ENCODE results near the gene PTMA.

PTMA gene

DNA sequence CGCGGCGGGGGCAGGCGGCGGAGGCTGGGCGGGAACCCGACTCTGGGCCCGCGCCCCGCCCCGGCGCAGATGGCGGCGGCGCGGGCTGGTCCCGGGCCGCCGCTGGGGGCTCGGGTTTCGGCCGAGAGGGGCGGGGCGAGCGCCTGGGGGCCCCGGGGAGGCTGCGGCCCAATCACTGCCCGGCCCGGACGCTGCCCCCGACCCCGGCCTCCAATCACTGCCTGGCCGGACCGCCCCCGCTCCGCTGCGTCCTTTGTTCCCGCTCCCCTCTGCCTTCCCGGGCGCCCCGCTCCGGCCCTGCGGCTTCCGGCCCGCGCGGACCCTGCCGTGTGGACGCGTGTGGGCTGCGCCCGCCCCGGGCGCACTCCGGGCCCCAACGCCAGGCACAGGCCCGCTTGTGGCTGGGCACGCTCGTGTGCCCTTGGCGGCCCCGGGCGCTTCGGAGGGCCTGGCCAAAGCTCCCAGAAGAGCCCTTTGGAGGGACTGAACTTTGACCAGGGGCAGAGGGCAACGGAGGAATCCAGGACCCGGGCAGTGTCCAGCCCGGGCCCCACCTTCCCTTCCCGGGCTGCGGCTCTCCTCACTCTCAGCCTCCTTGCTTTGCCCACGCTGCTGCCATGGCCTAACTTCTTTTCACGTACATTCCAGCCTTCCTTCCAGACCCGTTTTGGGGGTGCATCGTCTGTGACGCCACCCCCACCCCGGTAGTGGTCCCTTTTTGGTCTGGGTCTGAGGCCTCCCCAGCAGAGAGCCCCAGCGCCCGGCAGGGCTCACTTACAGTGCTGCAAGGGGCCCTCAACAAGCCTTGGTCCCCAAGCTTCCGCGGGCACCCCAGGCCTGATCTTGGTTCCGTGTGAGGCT, 27.1 kb upstream of the PTMA start:
- peak overlapping the region; percentile 54 for H3K4me3 ChIP-seq (ENCODE audit: low read depth, low read length, poor library complexity, severe bottlenecking)

DNA sequence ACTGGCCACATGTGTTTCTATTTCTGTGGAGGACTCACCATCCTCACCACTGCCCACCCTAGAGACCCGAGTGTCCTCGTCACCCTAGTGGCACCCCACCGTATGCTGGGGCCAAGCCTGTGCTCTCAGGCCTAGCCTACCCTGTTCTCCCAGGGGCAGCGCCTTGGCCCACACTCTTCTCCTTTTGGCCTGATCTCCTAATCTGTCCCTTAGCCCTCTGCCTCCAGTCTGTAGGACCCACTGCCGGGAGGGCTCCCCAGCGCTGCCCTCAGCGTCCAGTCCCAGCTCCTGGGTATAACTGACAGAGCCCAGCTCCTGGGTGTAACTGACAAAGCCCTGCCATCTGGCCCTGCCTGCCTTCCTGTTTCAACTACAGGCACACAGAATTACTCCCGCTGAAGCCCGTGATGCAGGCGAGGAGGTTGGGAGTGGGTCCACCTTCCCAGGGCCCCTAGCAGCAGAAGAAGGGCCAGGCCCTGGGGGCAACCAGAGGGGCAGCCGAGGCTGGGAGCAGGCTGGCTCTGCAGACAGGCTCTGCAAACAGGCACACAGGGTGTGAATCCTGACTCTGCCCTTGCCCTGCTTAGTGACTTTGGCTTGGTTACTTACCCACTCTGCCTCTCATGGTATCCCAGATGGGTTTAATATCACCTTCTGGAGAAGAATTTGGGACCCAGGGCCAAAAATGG, 25.6 kb upstream of the PTMA start:
- no peaks in the 10 kb centered on the region for H3K36me3 ChIP-seq (ENCODE audit: insufficient read depth, low read length)
- no peak overlapping the region for H2AFZ ChIP-seq (ENCODE audit: low read length)
- no peaks in the 10 kb centered on the region for H3K9me3 ChIP-seq (ENCODE audit: low read length)
- TF ChIP-seq, protein P1, sequence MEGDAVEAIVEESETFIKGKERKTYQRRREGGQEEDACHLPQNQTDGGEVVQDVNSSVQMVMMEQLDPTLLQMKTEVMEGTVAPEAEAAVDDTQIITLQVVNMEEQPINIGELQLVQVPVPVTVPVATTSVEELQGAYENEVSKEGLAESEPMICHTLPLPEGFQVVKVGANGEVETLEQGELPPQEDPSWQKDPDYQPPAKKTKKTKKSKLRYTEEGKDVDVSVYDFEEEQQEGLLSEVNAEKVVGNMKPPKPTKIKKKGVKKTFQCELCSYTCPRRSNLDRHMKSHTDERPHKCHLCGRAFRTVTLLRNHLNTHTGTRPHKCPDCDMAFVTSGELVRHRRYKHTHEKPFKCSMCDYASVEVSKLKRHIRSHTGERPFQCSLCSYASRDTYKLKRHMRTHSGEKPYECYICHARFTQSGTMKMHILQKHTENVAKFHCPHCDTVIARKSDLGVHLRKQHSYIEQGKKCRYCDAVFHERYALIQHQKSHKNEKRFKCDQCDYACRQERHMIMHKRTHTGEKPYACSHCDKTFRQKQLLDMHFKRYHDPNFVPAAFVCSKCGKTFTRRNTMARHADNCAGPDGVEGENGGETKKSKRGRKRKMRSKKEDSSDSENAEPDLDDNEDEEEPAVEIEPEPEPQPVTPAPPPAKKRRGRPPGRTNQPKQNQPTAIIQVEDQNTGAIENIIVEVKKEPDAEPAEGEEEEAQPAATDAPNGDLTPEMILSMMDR (IDR thresholded peaks at IDR 0.05; ENCODE audit: low read length) = no peak
- TF ChIP-seq EZH2 (IDR thresholded peaks at IDR 0.05; ENCODE audit: borderline replicate concordance, low read length) = no peak
- H4K20me1 ChIP-seq (ENCODE audit: insufficient read depth, low read length) = no peaks in the 10 kb centered on the region
- no peaks in the 10 kb centered on the region for H3K9me2 ChIP-seq (ENCODE audit: low read depth, low read length)
- peak overlapping the region; percentile 76 for H3K9ac ChIP-seq (ENCODE audit: low read length)
- peaks cover 4% of the 10 kb centered on the region; the same call in 1 of the 2 replicates for H3F3A ChIP-seq (ENCODE audit: insufficient read depth, low read length)
- H3K79me2 ChIP-seq (ENCODE audit: insufficient read depth, low read length) = no peaks in the 10 kb centered on the region
- peak overlapping the region; percentile 96 for H3K27ac ChIP-seq (ENCODE audit: low read depth, low read length, poor library complexity, severe bottlenecking)
- no peaks in the 10 kb centered on the region for H3K27me3 ChIP-seq (ENCODE audit: insufficient read depth, low read length)
- peaks cover 80% of the 10 kb centered on the region for H3K4me1 ChIP-seq (ENCODE audit: insufficient read depth, low read length, severe bottlenecking)
- H3K4me2 ChIP-seq (ENCODE audit: low read length) = peak overlapping the region; percentile 61
- H3K4me3 ChIP-seq (ENCODE audit: low read depth, low read length, poor library complexity, severe bottlenecking) = peak overlapping the region; percentile 54

More for the DNA sequence above, 27.1 kb upstream of the PTMA start:
- Histone ChIP-seq H3K9me2 (ENCODE audit: low read depth, low read length) (no peaks in the 10 kb centered on the region), H2AFZ (ENCODE audit: low read length) (no peak overlapping the region), H3K4me2 (ENCODE audit: low read length) (peak overlapping the region; percentile 73), H3K27ac (ENCODE audit: low read depth, low read length, poor library complexity, severe bottlenecking) (peak overlapping the region; percentile 96), H3K4me1 (ENCODE audit: insufficient read depth, low read length, severe bottlenecking) (peaks cover 69% of the 10 kb centered on the region), H3K9me3 (ENCODE audit: low read length) (no peaks in the 10 kb centered on the region), H3K79me2 (ENCODE audit: insufficient read depth, low read length) (no peaks in the 10 kb centered on the region), H3K27me3 (ENCODE audit: insufficient read depth, low read length) (no peaks in the 10 kb centered on the region), H4K20me1 (ENCODE audit: insufficient read depth, low read length) (no peaks in the 10 kb centered on the region), H3K36me3 (ENCODE audit: insufficient read depth, low read length) (no peaks in the 10 kb centered on the region), H3K9ac (ENCODE audit: low read length) (peak overlapping the region; percentile 78), H3F3A (ENCODE audit: insufficient read depth, low read length) (peaks cover 4% of the 10 kb centered on the region; the same call in 1 of the 2 replicates)
- TF ChIP-seq, protein P1 (IDR thresholded peaks at IDR 0.05; ENCODE audit: low read length) = no peak
- no peak for TF ChIP-seq EZH2 (IDR thresholded peaks at IDR 0.05; ENCODE audit: borderline replicate concordance, low read length)

DNA sequence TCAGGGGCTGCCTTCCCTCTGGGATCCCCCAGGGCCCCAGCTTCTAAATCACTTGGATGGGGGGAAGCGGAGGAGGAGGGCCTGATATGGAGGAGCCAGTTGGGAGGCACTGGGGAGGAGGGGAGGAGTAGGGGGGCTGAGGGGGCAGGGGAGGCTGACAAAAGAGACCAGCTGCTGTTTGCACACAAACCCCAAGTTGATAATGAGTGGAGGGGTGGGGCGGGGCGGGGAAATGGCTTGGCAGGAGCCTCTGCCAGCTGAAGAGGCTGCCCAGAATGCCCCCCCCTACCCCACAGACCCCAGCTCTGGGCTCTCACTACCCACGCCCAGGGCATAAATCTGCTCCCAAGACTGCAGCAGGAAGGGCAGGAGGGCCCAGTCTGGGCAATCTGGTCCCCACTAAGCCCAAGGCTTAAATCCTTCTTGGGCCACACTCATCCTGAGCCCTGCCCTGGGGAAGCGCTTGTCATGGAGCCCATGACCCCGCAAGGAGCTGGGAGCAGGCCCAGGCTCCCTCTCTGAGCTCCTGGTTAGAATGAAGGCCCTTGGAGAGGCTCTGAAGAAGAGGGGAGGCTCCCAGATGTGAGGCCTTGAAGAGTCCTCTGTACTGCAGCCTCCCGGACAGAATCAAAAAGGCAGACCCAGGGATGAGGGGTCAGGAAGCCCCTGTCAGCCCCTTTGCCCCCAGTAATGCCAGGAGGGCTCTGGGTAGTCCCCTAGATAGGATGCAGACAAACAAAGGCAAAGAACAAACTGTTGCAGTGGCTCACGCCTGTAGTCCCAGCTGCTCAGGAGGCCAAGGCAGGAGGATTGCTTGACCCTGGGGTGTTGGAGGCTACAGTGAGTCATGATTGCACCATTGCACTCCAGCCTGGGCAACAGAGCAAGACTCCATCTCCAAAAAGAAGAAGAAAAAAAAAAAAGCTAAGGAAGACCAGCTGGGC, 24.8 kb upstream of the PTMA start:
- H3K27ac ChIP-seq (ENCODE audit: low read depth, low read length, poor library complexity, severe bottlenecking) = peak overlapping the region; percentile 96
- no peaks in the 10 kb centered on the region for H3K27me3 ChIP-seq (ENCODE audit: insufficient read depth, low read length)
- peak overlapping the region; percentile 61 for H3K4me2 ChIP-seq (ENCODE audit: low read length)
- H2AFZ ChIP-seq (ENCODE audit: low read length) = no peak overlapping the region
- no peaks in the 10 kb centered on the region for H3K79me2 ChIP-seq (ENCODE audit: insufficient read depth, low read length)
- peaks cover 4% of the 10 kb centered on the region; the same call in 1 of the 2 replicates for H3F3A ChIP-seq (ENCODE audit: insufficient read depth, low read length)
- peaks cover 79% of the 10 kb centered on the region for H3K4me1 ChIP-seq (ENCODE audit: insufficient read depth, low read length, severe bottlenecking)
- no peaks in the 10 kb centered on the region for H3K9me2 ChIP-seq (ENCODE audit: low read depth, low read length)
- H3K9ac ChIP-seq (ENCODE audit: low read length) = peak overlapping the region; percentile 76
- no peaks in the 10 kb centered on the region for H4K20me1 ChIP-seq (ENCODE audit: insufficient read depth, low read length)
- no peaks in the 10 kb centered on the region for H3K36me3 ChIP-seq (ENCODE audit: insufficient read depth, low read length)
- TF ChIP-seq, protein P1 (IDR thresholded peaks at IDR 0.05; ENCODE audit: low read length) = no peak
- TF ChIP-seq EZH2 (IDR thresholded peaks at IDR 0.05; ENCODE audit: borderline replicate concordance, low read length) = no peak
- no peaks in the 10 kb centered on the region for H3K9me3 ChIP-seq (ENCODE audit: low read length)
- peak overlapping the region; percentile 54 for H3K4me3 ChIP-seq (ENCODE audit: low read depth, low read length, poor library complexity, severe bottlenecking)
